Measurements from ENCODE around the gene CDH23. TPM values are rescaled to one million over a fixed set of nuclear protein-coding genes. Genes with fewer than 3 reads are reported as not detected.

Gene CDH23
- total RNA-seq, 2 experiments from 2014 or later, result 4.6 to 5.2 TPM

DNA sequence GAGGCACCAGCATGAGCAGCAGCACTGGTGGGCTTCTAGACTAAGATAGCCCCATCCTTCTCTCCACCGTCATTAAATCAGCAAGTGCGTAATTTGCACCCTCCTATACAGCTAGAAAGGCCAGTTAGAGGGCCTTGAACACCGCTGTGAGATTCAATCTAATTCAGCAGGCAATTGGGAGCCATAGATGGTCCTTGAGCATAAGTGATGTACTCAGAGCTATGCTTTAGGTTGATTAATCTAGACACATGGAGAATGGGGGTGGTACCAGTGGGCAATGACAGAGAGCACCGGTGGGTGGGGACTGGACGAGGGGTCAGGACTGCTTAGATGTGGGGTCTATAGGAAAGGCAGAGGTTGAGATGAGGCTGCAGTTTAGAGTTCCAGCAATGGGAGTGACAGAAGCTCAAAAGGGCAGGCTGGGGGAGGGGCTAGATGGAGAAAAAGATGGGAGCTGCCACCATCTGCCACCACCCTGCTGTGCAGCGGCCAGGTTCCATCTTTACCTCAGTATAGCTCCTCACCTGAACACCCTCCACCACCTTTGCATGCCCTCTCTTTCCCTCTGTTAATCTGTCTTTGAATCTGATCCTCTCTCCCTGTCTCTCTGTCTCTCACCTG lies 235.6 kb downstream of the CDH23 start:
- H3K4me1 Mint-ChIP-seq (ENCODE audit: low read depth), result no peaks in the 10 kb centered on the region
- H3K36me3 Mint-ChIP-seq (ENCODE audit: low read depth), result no peaks in the 10 kb centered on the region
- CTCF ChIA-PET, result no interaction called here
- H3K4me1 ChIP-seq (ENCODE audit: insufficient read depth, low read length), result no peaks in the 10 kb centered on the region
- intact Hi-C loops (cut with DNase I, micrococcal nuclease), result no loop called here
- ATAC-seq (ENCODE audit: poor library complexity) (no peak), DNase-seq (no peak)
- no peak overlapping the region for H3K4me3 Mint-ChIP-seq
- H3K9me3 ChIP-seq (ENCODE audit: control insufficient read depth in 1 of 2, insufficient read depth in 1 of 2, low read length in 2 of 2), result peaks cover 0 to 4% of the 10 kb centered on the region in 2 experiments
- H3K27ac Mint-ChIP-seq, result no peak overlapping the region
- POLR2A ChIA-PET, result no interaction called here
- H3K27me3 Mint-ChIP-seq, result no peaks in the 10 kb centered on the region
- TF ChIP-seq CTCF (IDR thresholded peaks at IDR 0.05), result no peak
- no peak overlapping the region for H3K27ac ChIP-seq (ENCODE audit: low read depth in 1 of 2, low read length in 2 of 2)
- H3K36me3 ChIP-seq (ENCODE audit: insufficient read depth, low read length), result no peaks in the 10 kb centered on the region
- no peaks in the 10 kb centered on the region for H3K9me3 Mint-ChIP-seq
- H3K27me3 ChIP-seq (ENCODE audit: control insufficient read depth in 1 of 2, insufficient read depth in 2 of 2, low read length in 2 of 2), result peaks cover 0 to 3% of the 10 kb centered on the region in 2 experiments
- H3K4me3 ChIP-seq (ENCODE audit: low read length), result no peak overlapping the region

DNA sequence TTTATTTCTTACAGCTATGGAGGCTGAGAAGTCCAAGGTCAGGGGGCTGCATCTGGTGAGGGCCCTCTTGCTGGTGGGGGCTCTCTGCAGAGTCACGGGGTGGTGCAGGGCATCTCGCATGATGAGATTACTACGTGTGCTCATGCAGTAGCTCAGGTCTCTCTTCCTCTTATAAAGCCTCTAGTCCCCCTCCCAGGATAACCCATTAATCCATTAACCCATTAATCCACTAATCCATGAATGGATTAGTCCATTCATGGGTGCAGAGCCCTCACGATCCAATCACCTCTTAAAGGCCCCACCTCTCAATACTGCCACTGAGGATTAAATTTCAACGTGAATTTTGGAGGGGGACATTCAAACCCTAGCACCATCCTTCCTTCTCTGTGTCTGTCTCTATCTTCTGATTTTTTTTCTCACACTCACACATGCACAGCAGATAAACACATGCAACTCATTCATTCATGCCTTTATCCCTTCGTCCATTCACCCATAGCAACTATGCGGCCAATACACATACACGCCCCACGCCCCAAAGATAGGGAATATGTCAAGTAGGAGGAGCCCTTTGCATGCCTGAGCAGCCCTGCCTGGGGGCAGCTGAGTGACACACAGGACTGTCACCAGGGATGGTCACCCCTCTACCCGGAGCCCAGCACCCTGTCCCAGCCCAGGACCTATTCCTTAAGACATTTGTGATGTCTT lies 236.3 kb downstream of the CDH23 start:
- intact Hi-C loops (cut with DNase I, micrococcal nuclease), result no loop called here
- H3K4me3 Mint-ChIP-seq, result no peak overlapping the region
- no peaks in the 10 kb centered on the region for H3K27me3 Mint-ChIP-seq
- Histone ChIP-seq H3K4me3 (ENCODE audit: low read length) (no peak overlapping the region), H3K36me3 (ENCODE audit: insufficient read depth, low read length) (no peaks in the 10 kb centered on the region), H3K27ac (ENCODE audit: low read depth in 1 of 2, low read length in 2 of 2) (no peak overlapping the region), H3K4me1 (ENCODE audit: insufficient read depth, low read length) (peaks cover 1% of the 10 kb centered on the region), H3K27me3 (ENCODE audit: control insufficient read depth in 1 of 2, insufficient read depth in 2 of 2, low read length in 2 of 2) (peaks cover 0 to 3% of the 10 kb centered on the region in 2 experiments), H3K9me3 (ENCODE audit: control insufficient read depth in 1 of 2, insufficient read depth in 1 of 2, low read length in 2 of 2) (no peaks in the 10 kb centered on the region)
- no peak overlapping the region for H3K27ac Mint-ChIP-seq
- H3K9me3 Mint-ChIP-seq, result no peaks in the 10 kb centered on the region
- POLR2A ChIA-PET, result no interaction called here
- CTCF ChIA-PET, result no interaction called here
- no peak for TF ChIP-seq CTCF (IDR thresholded peaks at IDR 0.05)
- H3K4me1 Mint-ChIP-seq (ENCODE audit: low read depth), result peaks cover 3% of the 10 kb centered on the region
- ATAC-seq (ENCODE audit: poor library complexity) (no peak), DNase-seq (no peak)
- no peaks in the 10 kb centered on the region for H3K36me3 Mint-ChIP-seq (ENCODE audit: low read depth)

DNA sequence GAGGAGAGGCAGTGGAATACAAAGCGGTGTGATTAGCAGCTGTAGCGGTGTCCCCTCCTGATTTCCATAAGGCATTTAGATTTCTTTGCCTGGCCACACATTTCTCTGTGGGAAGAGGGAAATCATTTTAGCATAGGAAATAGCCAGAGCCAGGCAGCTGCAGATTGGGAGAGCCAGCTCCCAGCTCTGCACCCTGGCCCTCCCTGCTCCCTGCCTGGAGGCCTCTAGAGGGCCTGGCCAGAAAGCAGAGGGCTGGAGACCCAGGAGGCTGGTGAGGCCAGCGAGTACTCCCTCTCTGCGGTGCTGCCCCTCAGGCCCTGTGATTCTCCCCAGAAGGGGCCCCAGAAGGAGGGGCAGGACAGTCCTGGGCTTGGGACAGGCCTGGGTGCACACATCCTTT lies 237.2 kb downstream of the CDH23 start:
- Histone ChIP-seq H3K4me3 (ENCODE audit: low read length) (no peak overlapping the region), H3K27ac (ENCODE audit: low read depth in 1 of 2, low read length in 2 of 2) (no peak overlapping the region), H3K27me3 (ENCODE audit: control insufficient read depth in 1 of 2, insufficient read depth in 2 of 2, low read length in 2 of 2) (peaks cover 0 to 3% of the 10 kb centered on the region in 2 experiments), H3K36me3 (ENCODE audit: insufficient read depth, low read length) (no peaks in the 10 kb centered on the region), H3K4me1 (ENCODE audit: insufficient read depth, low read length) (peaks cover 5% of the 10 kb centered on the region), H3K9me3 (ENCODE audit: control insufficient read depth in 1 of 2, insufficient read depth in 1 of 2, low read length in 2 of 2) (no peaks in the 10 kb centered on the region)
- ATAC-seq (ENCODE audit: poor library complexity), result no peak
- intact Hi-C loops (cut with DNase I, micrococcal nuclease), result no loop called here
- H3K4me1 Mint-ChIP-seq (ENCODE audit: low read depth), result peaks cover 4% of the 10 kb centered on the region
- H3K36me3 Mint-ChIP-seq (ENCODE audit: low read depth), result no peaks in the 10 kb centered on the region
- H3K9me3 Mint-ChIP-seq, result no peaks in the 10 kb centered on the region
- ChIA-PET CTCF (no interaction called here), POLR2A (no interaction called here)
- no peak overlapping the region for H3K27ac Mint-ChIP-seq
- no peaks in the 10 kb centered on the region for H3K27me3 Mint-ChIP-seq
- DNase-seq, result no peak
- TF ChIP-seq CTCF (IDR thresholded peaks at IDR 0.05), result no peak
- H3K4me3 Mint-ChIP-seq, result no peak overlapping the region
